Breast epithelium (tissue), 3 donors: ENCODE measurements around the gene TMSB10.

Experiments used
- POLR2A ChIP-seq: fragments of 450-650 bp; IDR thresholded peaks from one replicate; pipeline ENCODE4 v1.6.1; 2016; ENCODE audit warnings: antibody characterized with exemption, mild to moderate bottlenecking, moderate library complexity
- POLR2AphosphoS5 ChIP-seq, 3 donors: sonication (generic); formaldehyde crosslinking; IDR thresholded peaks; one replicate each; pipeline ENCODE4 v1.6.1; 2017; ENCODE audit warnings: antibody characterized with exemption in 3 of 3
- TF ChIP-seq, protein P1 (sequence below), 3 donors: fragments of 450-650 bp; IDR thresholded peaks; one replicate each; pipeline ENCODE4 v1.5.1; 2016 to 2017; ENCODE audit warnings: antibody characterized with exemption in 3 of 3, mild to moderate bottlenecking in 3 of 3, moderate library complexity in 3 of 3

DNA sequence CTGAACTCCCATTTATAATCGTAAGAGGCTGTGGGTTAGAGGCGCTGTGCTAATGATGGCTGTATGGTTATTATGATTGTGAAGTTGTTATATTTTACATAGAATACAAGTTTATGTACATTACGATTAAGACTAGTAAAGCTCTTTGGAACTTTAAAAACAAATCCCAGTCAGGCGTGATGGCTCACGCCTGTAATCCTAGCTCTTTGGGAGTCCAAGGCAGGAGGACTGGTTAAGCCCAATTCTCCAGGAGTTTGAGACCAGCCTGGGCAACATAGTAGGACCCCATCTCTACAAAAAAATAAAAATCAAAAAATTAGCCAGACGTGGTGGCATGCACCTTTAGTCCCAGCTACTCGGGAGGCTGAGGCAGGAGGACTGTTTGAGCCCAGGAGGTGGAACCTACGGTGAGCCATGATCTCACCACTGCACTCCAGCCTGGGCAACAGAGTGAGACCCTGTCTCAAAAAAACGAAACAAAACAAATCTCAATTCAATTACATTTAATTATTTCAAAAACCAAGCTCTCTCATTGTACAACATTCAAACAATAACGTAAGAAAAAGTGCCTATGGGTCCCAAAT, 41.6 kb downstream of the TMSB10 start:
- TF ChIP-seq, protein P1, sequence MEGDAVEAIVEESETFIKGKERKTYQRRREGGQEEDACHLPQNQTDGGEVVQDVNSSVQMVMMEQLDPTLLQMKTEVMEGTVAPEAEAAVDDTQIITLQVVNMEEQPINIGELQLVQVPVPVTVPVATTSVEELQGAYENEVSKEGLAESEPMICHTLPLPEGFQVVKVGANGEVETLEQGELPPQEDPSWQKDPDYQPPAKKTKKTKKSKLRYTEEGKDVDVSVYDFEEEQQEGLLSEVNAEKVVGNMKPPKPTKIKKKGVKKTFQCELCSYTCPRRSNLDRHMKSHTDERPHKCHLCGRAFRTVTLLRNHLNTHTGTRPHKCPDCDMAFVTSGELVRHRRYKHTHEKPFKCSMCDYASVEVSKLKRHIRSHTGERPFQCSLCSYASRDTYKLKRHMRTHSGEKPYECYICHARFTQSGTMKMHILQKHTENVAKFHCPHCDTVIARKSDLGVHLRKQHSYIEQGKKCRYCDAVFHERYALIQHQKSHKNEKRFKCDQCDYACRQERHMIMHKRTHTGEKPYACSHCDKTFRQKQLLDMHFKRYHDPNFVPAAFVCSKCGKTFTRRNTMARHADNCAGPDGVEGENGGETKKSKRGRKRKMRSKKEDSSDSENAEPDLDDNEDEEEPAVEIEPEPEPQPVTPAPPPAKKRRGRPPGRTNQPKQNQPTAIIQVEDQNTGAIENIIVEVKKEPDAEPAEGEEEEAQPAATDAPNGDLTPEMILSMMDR (IDR thresholded peaks at IDR 0.05): no peak
- no peak for TF ChIP-seq POLR2A
- TF ChIP-seq POLR2AphosphoS5 (IDR thresholded peaks at IDR 0.05): no peak
